Activated CD8-positive, alpha-beta memory T cell treated with anti-CD3 and anti-CD28 coated beads, Interleukin-2, amount 50 U/mL, for 24 hours (primary cell): ENCODE measurements around the gene WRAP73.

ENCODE experiments used
- DNase-seq: peaks from one replicate; pipeline ENCODE4 v3.0.0-alpha.2; 2020; ENCODE audit errors: extremely low read depth

The WRAP73 gene

GRCh38 chr1:3650248-3651025 is 534 bp upstream of the WRAP73 start:
- no peak for DNase-seq

DNA sequence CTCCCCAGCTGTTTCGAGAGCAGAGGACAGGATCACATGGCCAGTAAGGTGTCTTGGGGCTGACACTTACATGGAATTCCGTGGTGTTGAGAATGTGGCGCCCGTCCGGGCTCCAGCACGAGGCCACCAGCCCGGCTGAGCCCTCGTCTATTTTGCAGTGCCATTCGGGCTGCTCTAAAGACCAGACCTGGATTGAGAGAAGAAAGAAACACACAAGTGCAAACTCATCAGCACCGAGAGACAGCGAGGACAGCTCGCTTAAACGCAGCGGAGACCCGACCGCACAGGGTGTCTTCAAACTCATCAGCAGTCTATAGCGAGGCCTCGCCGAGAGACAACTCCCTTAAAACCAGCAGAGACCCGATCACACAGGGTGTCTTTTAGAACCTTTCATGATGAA is 3.3 kb downstream of the WRAP73 start:
- DNase-seq: no peak

GRCh38 chr1:3645666-3646355 is 4.1 kb downstream of the WRAP73 start:
- DNase-seq: no peak

GRCh38 chr1:3645247-3645646 is 4.7 kb downstream of the WRAP73 start:
- DNase-seq: no peak

GRCh38 chr1:3644273-3644672 is 5.6 kb downstream of the WRAP73 start:
- DNase-seq: no peak

DNA sequence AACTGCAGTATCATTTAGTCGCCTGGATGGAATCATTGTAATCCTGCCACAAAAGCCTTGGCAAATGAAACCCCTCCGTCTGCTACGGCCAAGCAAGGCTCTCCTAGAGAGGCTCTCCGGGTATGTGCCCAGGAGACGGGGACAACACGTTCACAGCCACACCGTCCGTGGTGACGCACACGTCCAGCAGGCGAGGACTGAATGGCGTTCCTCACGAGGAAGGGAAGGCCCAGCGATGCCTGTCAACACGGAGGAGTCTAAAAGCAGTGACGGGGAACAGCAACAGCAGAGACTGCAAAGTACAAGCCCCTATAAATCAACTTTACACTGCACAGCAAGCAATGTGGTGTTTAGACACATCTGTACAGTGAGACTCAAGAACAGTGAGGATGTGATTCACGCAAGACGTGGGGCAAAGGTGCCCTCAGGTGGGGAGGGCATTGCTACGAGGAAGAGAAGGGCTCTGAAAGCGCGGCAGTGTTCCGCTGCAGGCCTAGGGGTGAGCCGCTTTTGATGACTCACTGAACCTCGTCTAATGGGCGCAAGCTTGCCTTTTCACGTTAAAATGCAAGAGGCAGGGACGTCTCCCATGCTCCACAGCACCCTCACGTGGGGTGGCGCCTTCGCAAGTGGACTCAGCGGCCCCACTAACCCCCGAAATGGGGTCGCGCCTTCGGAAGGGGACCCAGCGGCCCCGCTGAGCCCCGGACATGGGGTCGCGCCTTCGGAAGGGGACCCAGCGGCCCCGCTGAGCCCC is 6.8 kb downstream of the WRAP73 start:
- no peak for DNase-seq

GRCh38 chr1:3641816-3642215 is 8.1 kb downstream of the WRAP73 start:
- no peak for DNase-seq

DNA sequence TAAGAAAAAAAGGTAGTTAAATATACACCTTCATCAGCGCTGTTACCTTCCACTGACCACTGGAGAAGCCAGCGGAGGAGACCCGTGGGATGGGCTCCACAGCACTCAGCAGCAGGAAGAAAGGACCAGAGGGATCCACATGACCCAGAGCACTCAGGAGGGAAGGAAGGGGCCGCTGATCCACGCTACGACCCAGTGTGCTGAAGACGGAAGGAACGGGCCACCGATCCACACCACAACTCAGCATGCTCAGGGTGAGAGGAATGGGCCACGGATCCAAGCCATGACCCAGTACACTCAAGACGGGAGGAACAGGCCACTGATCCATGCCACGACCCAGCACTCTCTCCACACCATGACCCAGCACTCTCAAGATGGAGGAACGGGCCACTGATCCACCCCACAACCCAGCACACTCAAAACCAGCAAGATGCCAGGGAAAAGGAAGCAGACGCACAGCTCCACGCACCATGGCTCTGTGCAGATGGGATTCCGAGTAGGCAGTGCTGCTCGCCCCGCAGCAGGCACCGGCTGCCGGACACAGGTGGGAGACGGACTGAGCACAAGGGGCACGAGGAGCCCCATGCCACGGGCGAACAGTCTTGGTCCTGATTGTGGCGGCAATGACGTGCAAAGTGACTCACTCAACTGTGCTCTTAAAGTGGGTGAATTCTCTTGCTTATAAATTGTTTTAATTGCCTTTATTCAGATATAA is 8.7 kb downstream of the WRAP73 start:
- DNase-seq: no peak

GRCh38 chr1:3640121-3640837 is 9.6 kb downstream of the WRAP73 start:
- DNase-seq: no peak

GRCh38 chr1:3639397-3639911 is 10.4 kb downstream of the WRAP73 start:
- no peak for DNase-seq

DNA sequence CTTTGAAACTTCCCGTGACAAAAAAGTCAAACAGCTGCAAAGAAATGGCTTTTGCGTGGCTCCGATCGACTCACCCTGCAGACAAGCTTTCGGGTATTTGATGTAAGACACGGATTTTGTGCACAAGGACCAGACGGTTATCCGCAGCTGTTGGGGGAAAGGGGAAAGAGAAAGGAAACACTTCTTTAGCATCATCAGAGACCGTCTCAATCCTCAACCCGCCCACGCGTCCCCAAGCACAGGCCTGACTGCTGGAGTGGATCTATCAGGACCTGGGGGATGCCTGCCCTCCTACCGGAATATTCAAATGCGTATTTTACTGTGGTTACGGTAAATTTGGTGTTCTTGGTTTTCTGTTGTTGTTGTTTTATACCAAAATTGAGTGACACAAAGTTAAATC is 11.2 kb downstream of the WRAP73 start:
- DNase-seq: no peak

GRCh38 chr1:3638027-3638426 is 11.9 kb downstream of the WRAP73 start:
- no peak for DNase-seq

DNA sequence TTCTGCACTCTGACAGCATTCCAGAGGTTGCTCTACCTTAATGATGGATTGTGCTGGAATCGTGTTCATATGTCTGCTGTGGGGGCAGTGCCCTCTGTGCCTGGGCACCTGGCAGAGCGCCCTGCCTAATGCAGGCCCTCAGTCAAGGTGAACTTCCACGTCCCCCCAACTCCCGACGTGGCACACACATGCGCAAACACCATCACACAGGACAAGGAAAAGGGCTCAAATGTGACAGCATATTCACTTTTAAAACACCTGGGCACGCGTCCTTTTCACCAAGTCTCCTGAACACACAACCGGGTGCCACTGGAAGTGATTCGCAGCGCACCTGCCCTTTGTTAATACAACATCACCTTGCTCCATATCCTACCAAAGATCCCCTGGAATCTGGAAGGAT is 13.4 kb downstream of the WRAP73 start:
- no peak for DNase-seq

- DNase-seq: no peak
Observed at GRCh38 chr1:3636080-3636479, 13.8 kb downstream of the WRAP73 start.

DNA sequence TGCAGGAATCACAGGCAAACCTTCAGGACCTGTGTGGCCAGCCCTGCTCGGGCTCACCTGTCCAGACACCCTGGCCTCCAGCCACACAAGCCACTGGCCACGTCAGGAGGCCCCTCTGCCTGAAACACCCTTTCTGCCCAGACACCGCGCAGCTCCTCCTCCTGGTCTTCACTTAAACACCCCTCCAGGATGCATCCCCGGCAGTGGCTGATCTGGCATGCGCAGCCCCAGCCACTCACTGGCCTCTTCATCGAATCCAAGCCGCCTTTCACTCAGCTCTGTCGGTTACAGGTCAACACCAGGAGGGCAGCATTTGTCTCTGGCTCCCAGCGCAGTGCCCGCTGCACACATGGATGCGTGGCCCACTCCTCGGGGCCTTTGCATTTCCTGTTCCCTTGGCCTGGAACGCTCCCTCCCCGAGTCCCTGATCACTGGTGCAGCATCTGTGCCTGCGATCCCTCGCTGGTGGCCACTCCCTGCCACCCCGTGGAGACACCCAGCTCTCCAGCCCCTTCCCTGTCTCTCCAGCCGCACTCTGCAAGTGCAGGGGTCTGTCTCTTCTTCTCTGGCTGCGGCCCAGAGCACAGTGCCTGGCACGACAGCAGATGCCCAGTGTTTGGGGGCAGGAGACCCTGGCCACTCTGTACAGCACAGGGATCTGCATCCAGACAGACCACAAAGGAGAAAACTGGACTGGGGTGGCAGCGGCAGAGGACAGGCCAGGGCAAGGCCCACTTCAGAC is 15.7 kb downstream of the WRAP73 start:
- no peak for DNase-seq

DNA sequence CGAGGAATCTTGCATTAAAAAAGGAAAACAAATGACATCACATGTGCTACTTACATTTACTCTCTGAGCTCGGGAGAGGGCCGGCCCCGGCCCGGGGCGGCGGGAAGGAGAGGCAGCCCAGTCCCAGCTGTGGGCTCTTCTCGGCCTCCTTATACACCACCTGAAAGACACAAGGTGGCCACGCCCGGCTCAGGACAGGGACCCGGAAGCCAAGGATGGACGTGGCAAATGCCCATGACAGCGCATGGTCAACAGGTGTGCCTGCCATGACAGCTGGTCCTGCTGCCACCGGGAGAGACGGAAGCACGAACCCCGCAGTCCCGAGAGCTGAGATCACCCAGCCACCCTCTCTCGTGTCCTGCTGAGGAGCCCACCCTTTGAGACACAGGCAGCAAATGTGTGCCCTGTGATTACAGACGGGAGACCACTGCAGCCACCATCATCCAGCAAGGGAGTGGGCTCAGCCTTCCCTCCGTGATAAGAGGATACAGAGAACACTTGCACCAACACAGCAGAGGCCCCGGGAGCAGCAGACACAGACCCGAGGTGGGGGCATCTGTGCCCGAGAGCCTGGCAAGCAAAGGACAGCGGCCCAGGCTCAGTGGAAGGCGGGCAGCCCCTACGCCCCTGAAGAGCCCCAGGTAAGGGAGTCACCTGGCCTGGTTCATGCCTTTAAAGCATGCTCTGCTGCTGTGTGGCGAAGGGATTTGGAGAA is 16.4 kb downstream of the WRAP73 start:
- DNase-seq: no peak

DNA sequence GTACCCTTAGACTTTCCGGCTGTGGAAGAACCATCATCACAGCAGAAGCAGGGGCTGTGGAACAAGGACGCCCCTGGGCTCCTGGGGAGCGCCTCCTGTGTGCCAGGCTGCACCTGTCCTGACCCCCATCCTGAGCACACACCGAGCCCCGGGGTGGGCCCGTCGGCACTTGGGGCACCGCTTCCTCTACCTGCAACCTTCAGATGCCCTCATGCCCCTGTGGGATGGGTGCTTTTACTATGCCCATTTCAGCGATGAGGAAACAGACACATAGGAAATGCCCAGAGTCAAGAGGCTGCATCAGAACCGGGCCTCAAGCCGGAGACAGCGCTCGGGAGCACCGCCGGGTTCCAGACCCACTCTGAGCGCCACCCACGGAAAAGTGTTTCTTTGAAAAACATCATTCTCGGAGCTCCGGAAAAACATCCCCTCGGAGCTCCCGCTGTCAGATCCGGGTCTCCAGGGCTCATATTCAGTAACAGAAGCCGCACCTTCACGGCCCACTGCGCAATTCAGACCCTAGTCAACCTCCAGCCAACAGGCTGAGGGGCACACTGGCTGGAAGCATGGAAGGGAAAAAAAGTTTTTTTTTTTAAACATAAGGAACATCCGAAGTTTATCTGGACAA is 17.1 kb downstream of the WRAP73 start:
- no peak for DNase-seq

GRCh38 chr1:3632298-3632697 is 17.6 kb downstream of the WRAP73 start:
- DNase-seq: no peak
